Measurements from ENCODE around the gene SCYL2.
"Not testable (repeated sequence)": the region's sequence is repeated elsewhere in the genome, so short reads cannot be mapped to it uniquely, and the experiment has no call there.

The SCYL2 gene

GRCh38 chr12:100266835-100267602 is at the start of gene SCYL2, which contains the start of gene DEPDC4:
Gene SCYL2, plus strand, starts transcription at chr12:100267177. Its CDS starts 15,794 bp downstream, at chr12:100282971.
Gene DEPDC4, minus strand, starts transcription at chr12:100267079. Its CDS starts 3 bp downstream, at chr12:100267076.
- DNase-seq, result peak; percentile 98

GRCh38 chr12:100219328-100220109 is 47.5 kb upstream of the SCYL2 start:
- DNase-seq, result no peak

GRCh38 chr12:100221523-100221922 is 45.5 kb upstream of the SCYL2 start:
- DNase-seq, result no peak

- DNase-seq, result not testable (repeated sequence)
Observed at GRCh38 chr12:100222173-100222572, 44.8 kb upstream of the SCYL2 start.

- DNase-seq, result no peak
Observed at GRCh38 chr12:100225491-100225890, 41.5 kb upstream of the SCYL2 start.

GRCh38 chr12:100229036-100229635 is 37.8 kb upstream of the SCYL2 start:
- DNase-seq, result no peak

GRCh38 chr12:100229876-100230275 is 37.1 kb upstream of the SCYL2 start:
- no peak for DNase-seq

- DNase-seq, result not testable (repeated sequence)
Observed at GRCh38 chr12:100231873-100232272, 35.1 kb upstream of the SCYL2 start.

- DNase-seq, result no peak
Observed at GRCh38 chr12:100234166-100234565, 32.8 kb upstream of the SCYL2 start.

GRCh38 chr12:100234591-100235304 is 32.2 kb upstream of the SCYL2 start:
- no peak for DNase-seq

- no peak for DNase-seq
Observed at GRCh38 chr12:100238801-100239200, 28.2 kb upstream of the SCYL2 start.

- no peak for DNase-seq
Observed at GRCh38 chr12:100239589-100239988, 27.4 kb upstream of the SCYL2 start.

- DNase-seq, result no peak
Observed at GRCh38 chr12:100243137-100243536, 23.8 kb upstream of the SCYL2 start.

- no peak for DNase-seq
Observed at GRCh38 chr12:100247765-100248164, 19.2 kb upstream of the SCYL2 start.

GRCh38 chr12:100248886-100249285 is 18.1 kb upstream of the SCYL2 start:
- DNase-seq, result no peak

- no peak for DNase-seq
Observed at GRCh38 chr12:100249941-100250340, 17.0 kb upstream of the SCYL2 start.

- DNase-seq, result no peak
Observed at GRCh38 chr12:100251917-100252316, 15.1 kb upstream of the SCYL2 start.

- DNase-seq, result no peak
Observed at GRCh38 chr12:100253437-100253836, 13.5 kb upstream of the SCYL2 start.

- DNase-seq, result no peak
Observed at GRCh38 chr12:100254876-100255275, 12.1 kb upstream of the SCYL2 start.

- DNase-seq, result no peak
Observed at GRCh38 chr12:100258127-100258526, 8.8 kb upstream of the SCYL2 start.

- no peak for DNase-seq
Observed at GRCh38 chr12:100263131-100263530, 3.8 kb upstream of the SCYL2 start.

GRCh38 chr12:100265107-100265506 is 1.9 kb upstream of the SCYL2 start:
- DNase-seq, result not testable (repeated sequence)

Measured in right forelimb (tissue), 1 donor.